GM23248 (cell line): ENCODE results near the gene MAML3. TPM values are rescaled to one million over a fixed set of nuclear protein-coding genes. Genes with fewer than 3 reads are reported as not detected.
A peak's percentile ranks its signal among the peaks of the same experiment; 100 is the strongest.

ENCODE experiments used
- DNase-seq: peaks from one replicate; pipeline ENCODE4 v3.0.0-alpha.2; 2015
- H2AFZ ChIP-seq: fragments of 200-600 bp; sonication (generic); 2 replicates; pipeline ENCODE4 v1.6.1; 2016; ENCODE audit warnings: antibody characterized with exemption
- H3F3A ChIP-seq: fragments of 200-600 bp; sonication (generic); 2 replicates; pipeline ENCODE4 v1.6.1; 2016; ENCODE audit warnings: mild to moderate bottlenecking, antibody characterized with exemption, mixed run types; ENCODE audit not compliant: insufficient read depth
- H3K27ac ChIP-seq: fragments of 200-600 bp; sonication (generic); 2 replicates; pipeline ENCODE4 v1.5.1; 2016; ENCODE audit warnings: mild to moderate bottlenecking
- H3K27me3 ChIP-seq: fragments of 200-600 bp; sonication (generic); replicated peaks from 2 replicates; pipeline ENCODE4 v1.6.1; 2016; ENCODE audit warnings: mild to moderate bottlenecking; ENCODE audit not compliant: insufficient read depth
- H3K36me3 ChIP-seq: fragments of 200-600 bp; sonication (generic); 2 replicates; pipeline ENCODE4 v1.6.1; 2016; ENCODE audit warnings: low read depth, mild to moderate bottlenecking
- H3K4me1 ChIP-seq: fragments of 200-600 bp; sonication (generic); 2 replicates; pipeline ENCODE4 v1.6.1; 2016; ENCODE audit warnings: mild to moderate bottlenecking; ENCODE audit not compliant: insufficient read depth
- H3K4me2 ChIP-seq: fragments of 200-600 bp; sonication (generic); one replicate; pipeline ENCODE4 v1.6.1; 2016; ENCODE audit warnings: mild to moderate bottlenecking; ENCODE audit not compliant: unreplicated experiment
- H3K4me3 ChIP-seq: fragments of 200-600 bp; sonication (generic); 2 replicates; pipeline ENCODE4 v1.5.1; 2016; ENCODE audit warnings: mild to moderate bottlenecking
- H3K79me2 ChIP-seq: fragments of 200-600 bp; sonication (generic); 2 replicates; pipeline ENCODE4 v1.6.1; 2016; ENCODE audit warnings: mild to moderate bottlenecking; ENCODE audit not compliant: insufficient read depth
- H3K9ac ChIP-seq: fragments of 200-600 bp; sonication (generic); 2 replicates; pipeline ENCODE4 v1.6.1; 2016; ENCODE audit warnings: mild to moderate bottlenecking
- H3K9me2 ChIP-seq: fragments of 200-600 bp; sonication (generic); 2 replicates; pipeline ENCODE4 v1.6.1; 2016; ENCODE audit warnings: mixed run types, mild to moderate bottlenecking, moderate library complexity; ENCODE audit not compliant: insufficient read depth
- H3K9me3 ChIP-seq: fragments of 200-600 bp; sonication (generic); one replicate; pipeline ENCODE4 v1.6.1; 2017; ENCODE audit warnings: low read depth
- H4K20me1 ChIP-seq: fragments of 200-600 bp; sonication (generic); 2 replicates; pipeline ENCODE4 v1.6.0; 2016; ENCODE audit not compliant: insufficient read depth
- EZH2 ChIP-seq: fragments of 200-600 bp; sonication (generic); IDR thresholded peaks from 2 replicates; pipeline ENCODE4 v1.6.1; 2018; ENCODE audit warnings: antibody characterized with exemption, mild to moderate bottlenecking; ENCODE audit not compliant: insufficient read depth, poor library complexity, severe bottlenecking
- EZH2phosphoT487 ChIP-seq: fragments of 200-600 bp; sonication (generic); IDR thresholded peaks from 2 replicates; pipeline ENCODE4 v1.6.1; 2018; ENCODE audit warnings: antibody characterized with exemption, moderate library complexity, mild to moderate bottlenecking, low read depth; ENCODE audit not compliant: insufficient read depth
- WGBS, 2 experiments: methylation state at CpG; one replicate each; pipeline ENCODE4 v1.1.6; 2015 to 2017; ENCODE audit warnings: low lambda C conversion rate in 2 of 2, low coverage in 1 of 2; ENCODE audit errors: missing lambda C conversion rate in 2 of 2; 5-methylcytosine and 5-hydroxymethylcytosine counted together
- in situ Hi-C: fragments of 300-500 bp; cut with MboI; formaldehyde crosslinking; loops from 2 replicates; pipeline ENCODE4 v1.15.0; 2020
- polyA plus RNA-seq: library from polyadenylated mRNA; unstranded; fragments of >200 nt; fragmentation: Nextera tagmentation; extraction: Ambion mirVana; gene quantifications from 2 replicates; pipeline ENCODE4 v1.2.1, GENCODE V29; 2016
- total RNA-seq: library from RNA; depleted of rRNA; stranded (reverse); fragments of >200 nt; shearing (Covaris generic); gene quantifications from 2 replicates; pipeline ENCODE4 v1.2.3, GENCODE V29; 2014

The MAML3 gene
- total and polyA plus RNA-seq, 2 experiments from 2014 or later, result 0.96 to 1.5 TPM

DNA sequence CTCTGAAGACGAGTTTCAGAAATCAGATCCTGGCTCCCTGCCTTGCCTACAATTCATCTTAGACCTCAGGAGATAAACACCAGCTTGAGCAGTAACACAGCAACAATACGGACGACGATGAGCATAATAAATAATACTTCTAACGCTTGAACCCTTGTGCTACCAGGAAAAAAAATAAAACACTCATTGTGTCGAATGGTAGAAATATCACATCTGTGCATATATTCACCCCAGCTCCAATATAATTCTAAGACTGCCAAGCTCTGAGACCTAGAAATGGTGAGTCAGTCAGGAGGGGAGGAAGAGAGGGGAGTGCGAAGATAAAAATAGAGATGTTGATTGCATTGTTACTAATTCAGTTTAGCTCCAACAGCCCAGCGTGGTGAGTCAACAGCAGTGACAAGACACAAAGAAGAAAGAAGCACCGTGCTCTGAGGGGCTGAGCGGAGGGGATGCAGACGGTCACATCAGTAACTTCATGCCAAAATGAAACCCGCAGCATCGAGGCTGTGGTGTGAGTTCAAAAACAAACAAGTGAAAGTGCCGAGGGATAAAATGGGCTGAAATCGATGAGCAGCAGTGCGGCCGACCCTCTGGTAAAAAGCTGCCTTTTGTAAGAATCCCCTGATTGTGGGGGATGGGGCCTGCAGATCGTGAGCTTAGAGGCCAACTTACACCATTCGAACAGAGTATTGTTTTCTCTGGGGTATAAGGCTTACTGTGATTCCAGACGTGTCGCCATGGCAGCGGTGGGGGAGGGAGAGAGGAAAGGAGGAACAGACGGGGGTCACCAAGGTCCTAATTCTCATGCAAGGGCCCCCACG lies 338.0 kb downstream of the MAML3 start:
- TF ChIP-seq EZH2, result no peak
- TF ChIP-seq EZH2phosphoT487, result no peak
- H3K4me3 ChIP-seq, result peak overlapping the region; percentile 77
- no peaks in the 10 kb centered on the region for H3K36me3 ChIP-seq
- H3K9me2 ChIP-seq, result no peaks in the 10 kb centered on the region
- H3K9ac ChIP-seq, result peak overlapping the region; percentile 77
- H3F3A ChIP-seq, result peaks cover 15% of the 10 kb centered on the region
- peaks cover 27% of the 10 kb centered on the region for H3K4me1 ChIP-seq
- peak overlapping the region; percentile 50 for H3K27ac ChIP-seq
- peak overlapping the region; percentile 83 for H3K4me2 ChIP-seq
- in situ Hi-C loops, result no loop called here
- no peaks in the 10 kb centered on the region for H4K20me1 ChIP-seq
- no peaks in the 10 kb centered on the region for H3K9me3 ChIP-seq
- DNase-seq, result peak; percentile 94
- H3K27me3 ChIP-seq, result no peaks in the 10 kb centered on the region
- 6% methylated on average over 24 of the region's 24 CpGs for WGBS, 2 experiments
- no peaks in the 10 kb centered on the region for H3K79me2 ChIP-seq
- H2AFZ ChIP-seq, result peak overlapping the region; percentile 71

DNA sequence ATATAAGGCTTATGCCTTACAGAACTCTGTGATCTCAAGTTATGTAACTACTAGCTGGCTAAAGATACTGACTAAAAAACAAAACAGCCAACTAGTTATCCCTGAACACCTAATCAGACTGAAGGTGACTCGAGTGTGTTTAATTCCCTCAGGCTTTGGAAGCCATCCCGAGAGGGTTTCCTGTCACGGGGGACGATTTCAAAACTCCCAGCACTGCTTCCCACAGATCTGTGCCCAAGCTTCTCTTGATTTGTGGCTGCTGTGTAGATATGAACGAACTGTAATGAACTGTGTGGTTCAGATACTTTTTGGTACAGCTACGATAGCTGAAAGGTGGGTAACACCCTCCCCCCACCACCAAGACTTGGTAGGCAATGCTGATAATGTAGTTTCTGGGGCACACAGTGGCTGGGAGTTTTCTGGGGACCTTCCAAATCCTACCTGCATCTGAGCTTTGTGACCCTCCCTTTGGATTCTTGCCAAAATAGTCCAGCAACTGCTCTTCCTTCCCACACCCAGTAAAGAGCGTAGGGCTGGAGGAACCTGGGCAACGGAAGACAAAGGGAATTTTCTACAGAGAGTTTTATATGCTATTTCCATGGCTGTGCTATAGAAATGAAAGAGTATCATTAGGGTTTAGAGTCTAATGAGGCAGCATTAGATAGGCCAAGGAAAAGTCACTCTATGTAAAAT lies 339.5 kb downstream of the MAML3 start:
- Histone ChIP-seq H4K20me1 (no peaks in the 10 kb centered on the region), H3K9ac (no peak overlapping the region), H3K9me3 (no peaks in the 10 kb centered on the region), H3K79me2 (no peaks in the 10 kb centered on the region), H3K4me1 (peaks cover 27% of the 10 kb centered on the region), H2AFZ (0 out of 2 replicates have a peak overlapping the region, but pooled peaks have one; percentile 3), H3K27ac (peak overlapping the region; percentile 16; the same call in 1 of the 2 replicates), H3F3A (peaks cover 15% of the 10 kb centered on the region), H3K27me3 (no peaks in the 10 kb centered on the region), H3K4me3 (no peak overlapping the region), H3K36me3 (no peaks in the 10 kb centered on the region), H3K9me2 (no peaks in the 10 kb centered on the region), H3K4me2 (peak overlapping the region; percentile 33)
- DNase-seq, result peak; percentile 59
- in situ Hi-C loops, result no loop called here
- TF ChIP-seq EZH2phosphoT487 (no peak), EZH2 (no peak)
- 39 to 41% methylated on average over 8 of the region's 8 CpGs for WGBS, 2 experiments

DNA sequence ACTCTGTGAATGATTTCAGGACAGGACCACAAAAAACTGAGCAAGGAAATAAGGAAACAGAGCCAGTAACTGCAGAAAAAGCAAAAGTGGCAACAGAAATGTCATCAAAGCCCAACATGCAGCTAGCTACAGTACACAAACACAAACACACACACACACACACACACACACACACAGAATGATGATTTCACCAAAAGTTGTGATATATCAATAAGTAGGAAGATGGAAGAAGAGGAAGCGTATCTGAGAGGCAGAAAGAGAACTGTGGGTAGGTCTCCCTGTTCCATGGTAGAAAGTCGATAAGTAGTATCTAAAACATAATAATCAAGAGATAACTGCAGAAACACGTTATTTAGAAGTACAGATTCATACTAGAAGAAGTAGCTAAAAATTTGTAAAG lies 340.1 kb downstream of the MAML3 start:
- 98 to 100% methylated on average over 3 of the region's 3 CpGs for WGBS, 2 experiments
- DNase-seq, result no peak
- H3K9me3 ChIP-seq, result no peaks in the 10 kb centered on the region
- H3K27me3 ChIP-seq, result no peaks in the 10 kb centered on the region
- no peak overlapping the region for H3K4me2 ChIP-seq
- H3K9me2 ChIP-seq, result no peaks in the 10 kb centered on the region
- H3K27ac ChIP-seq, result no peak overlapping the region
- no peak overlapping the region for H2AFZ ChIP-seq
- TF ChIP-seq EZH2 (no peak), EZH2phosphoT487 (no peak)
- H3K9ac ChIP-seq, result no peak overlapping the region
- in situ Hi-C loops, result no loop called here
- no peaks in the 10 kb centered on the region for H3K79me2 ChIP-seq
- peaks cover 27% of the 10 kb centered on the region for H3K4me1 ChIP-seq
- no peaks in the 10 kb centered on the region for H3K36me3 ChIP-seq
- H4K20me1 ChIP-seq, result no peaks in the 10 kb centered on the region
- H3F3A ChIP-seq, result peaks cover 15% of the 10 kb centered on the region
- no peak overlapping the region for H3K4me3 ChIP-seq

DNA sequence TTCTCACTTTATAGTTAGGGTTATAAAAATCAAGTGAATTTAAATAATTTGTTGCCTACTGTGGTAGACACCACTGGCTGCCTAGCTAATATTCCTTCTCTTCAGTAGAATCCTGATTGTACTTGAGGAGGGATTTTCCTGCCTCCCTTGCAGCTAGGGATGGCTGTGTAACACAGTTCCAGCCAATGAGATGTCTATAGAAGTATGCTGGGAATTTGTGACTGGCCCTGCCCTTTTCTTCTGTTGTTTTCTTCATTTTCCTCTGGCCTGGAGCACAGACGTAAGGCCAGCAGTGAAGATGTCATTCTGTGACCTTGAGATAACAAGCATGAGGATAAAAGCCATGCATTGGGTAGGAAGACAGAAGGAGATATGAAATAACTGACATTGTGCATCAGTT lies 343.3 kb downstream of the MAML3 start:
- Histone ChIP-seq H3K27ac (no peak overlapping the region), H4K20me1 (no peaks in the 10 kb centered on the region), H3K9me2 (no peaks in the 10 kb centered on the region), H3K4me2 (no peak overlapping the region), H3K9me3 (no peaks in the 10 kb centered on the region), H3K36me3 (no peaks in the 10 kb centered on the region), H2AFZ (no peak overlapping the region), H3K4me3 (no peak overlapping the region), H3K79me2 (no peaks in the 10 kb centered on the region), H3K27me3 (no peaks in the 10 kb centered on the region), H3F3A (peaks cover 14% of the 10 kb centered on the region), H3K9ac (no peak overlapping the region), H3K4me1 (peaks cover 19% of the 10 kb centered on the region)
- in situ Hi-C loops, result no loop called here
- WGBS, 2 experiments, result 80 to 91% methylated on average over 1 of the region's 1 CpG
- no peak for DNase-seq
- TF ChIP-seq EZH2 (no peak), EZH2phosphoT487 (no peak)
